Astrocyte (in vitro differentiated cells and primary cell): ENCODE results near the gene SDK1. TPM values are rescaled to one million over a fixed set of nuclear protein-coding genes. Genes with fewer than 3 reads are reported as not detected.
A peak's percentile ranks its signal among the peaks of the same experiment; 100 is the strongest.

Experiments
- DNase-seq: peaks from one replicate; pipeline ENCODE4 v3.0.0-alpha.2; 2010; ENCODE audit warnings: low read depth
- FAIRE-seq: peaks from 2 replicates; lab custom pipeline; 2011; peaks lifted over from hg19 to GRCh38; lab: Jason Lieb, UNC
- H2AFZ ChIP-seq: 2 replicates; pipeline ENCODE4 v1.6.0; 2012; ENCODE audit warnings: low read depth, low read length, inconsistent platforms
- H3K27ac ChIP-seq: 2 replicates; pipeline ENCODE4 v1.5.1; 2011; ENCODE audit warnings: low read depth, low read length, inconsistent platforms
- H3K27me3 ChIP-seq: 2 replicates; pipeline ENCODE4 v1.6.0; 2011; ENCODE audit warnings: low read length, inconsistent platforms; ENCODE audit not compliant: insufficient read depth
- H3K36me3 ChIP-seq: 2 replicates; pipeline ENCODE4 v1.5.1; 2011; ENCODE audit warnings: low read length, inconsistent platforms; ENCODE audit not compliant: insufficient read depth
- H3K4me1 ChIP-seq: 2 replicates; pipeline ENCODE4 v1.5.1; 2011; ENCODE audit warnings: low read length, inconsistent platforms; ENCODE audit not compliant: insufficient read depth
- H3K4me2 ChIP-seq: 2 replicates; pipeline ENCODE4 v1.6.0; 2012; ENCODE audit warnings: low read length, inconsistent platforms
- H3K4me3 ChIP-seq: 2 replicates; pipeline ENCODE4 v1.5.1; 2011; ENCODE audit warnings: low read depth, mild to moderate bottlenecking, low read length, inconsistent platforms; ENCODE audit not compliant: insufficient read depth
- H3K79me2 ChIP-seq: 2 replicates; pipeline ENCODE4 v1.6.0; 2012; ENCODE audit warnings: mild to moderate bottlenecking, low read length, inconsistent platforms; ENCODE audit not compliant: insufficient read depth
- H3K9ac ChIP-seq: 2 replicates; pipeline ENCODE4 v1.6.0; 2012; ENCODE audit warnings: mild to moderate bottlenecking, low read length, inconsistent platforms
- H3K9me3 ChIP-seq: 2 replicates; pipeline ENCODE4 v1.5.1; 2012; ENCODE audit warnings: low read depth, mild to moderate bottlenecking, low read length, inconsistent platforms; ENCODE audit not compliant: insufficient read depth
- H4K20me1 ChIP-seq: 2 replicates; pipeline ENCODE4 v1.6.0; 2012; ENCODE audit warnings: low read length, inconsistent platforms; ENCODE audit not compliant: insufficient read depth
- H3K27ac Mint-ChIP-seq: one replicate; pipeline ENCODE4 v1.8.0; 2021; ENCODE audit warnings: mild to moderate bottlenecking, mixed read lengths; ENCODE audit not compliant: unreplicated experiment
- H3K27me3 Mint-ChIP-seq: one replicate; pipeline ENCODE4 v1.8.0; 2021; ENCODE audit warnings: low read depth, mixed read lengths; ENCODE audit not compliant: unreplicated experiment
- H3K36me3 Mint-ChIP-seq: one replicate; pipeline ENCODE4 v1.8.0; 2021; ENCODE audit warnings: low read depth, mixed read lengths; ENCODE audit not compliant: unreplicated experiment
- H3K4me1 Mint-ChIP-seq: one replicate; pipeline ENCODE4 v1.8.0; 2021; ENCODE audit warnings: low read depth, mixed read lengths; ENCODE audit not compliant: unreplicated experiment
- H3K4me3 Mint-ChIP-seq: one replicate; pipeline ENCODE4 v1.8.0; 2021; ENCODE audit warnings: mild to moderate bottlenecking, moderate library complexity, mixed read lengths; ENCODE audit not compliant: unreplicated experiment
- H3K9me3 Mint-ChIP-seq: one replicate; pipeline ENCODE4 v1.8.0; 2021; ENCODE audit warnings: mild to moderate bottlenecking, mixed read lengths; ENCODE audit not compliant: unreplicated experiment
- CTCF ChIP-seq: IDR thresholded peaks from 2 replicates; pipeline ENCODE4 v1.5.1; 2011; ENCODE audit warnings: low read depth, mild to moderate bottlenecking, inconsistent platforms, low read length, moderate library complexity; ENCODE audit not compliant: insufficient read depth
- EZH2 ChIP-seq: IDR thresholded peaks from 2 replicates; pipeline ENCODE4 v1.6.1; 2012; ENCODE audit warnings: mild to moderate bottlenecking, low read length, inconsistent platforms; ENCODE audit not compliant: insufficient read depth
- total RNA-seq: library from RNA; stranded (reverse); gene quantifications from 2 replicates; pipeline ENCODE4 v1.2.1, GENCODE V29; 2021

Gene SDK1
- total RNA-seq, 1 donor from 2014 or later = 4.2 TPM

- H3K36me3 ChIP-seq = no peaks in the 10 kb centered on the region
- DNase-seq (peak; percentile 18), FAIRE-seq (no peak)
- no peaks in the 10 kb centered on the region for H4K20me1 ChIP-seq
- Mint-ChIP-seq H3K9me3 (peaks cover 18% of the 10 kb centered on the region), H3K4me1 (peaks cover 4% of the 10 kb centered on the region), H3K27ac (peak overlapping the region; percentile 55), H3K4me3 (no peak overlapping the region), H3K36me3 (peaks cover 3% of the 10 kb centered on the region), H3K27me3 (peaks cover 28% of the 10 kb centered on the region)
- H3K4me1 ChIP-seq = peaks cover 3% of the 10 kb centered on the region
- H3K9ac ChIP-seq = no peak overlapping the region
- no peak overlapping the region for H3K4me2 ChIP-seq
- no peaks in the 10 kb centered on the region for H3K27me3 ChIP-seq
- peaks cover 2% of the 10 kb centered on the region for H3K9me3 ChIP-seq
- no peak overlapping the region for H2AFZ ChIP-seq
- no peak for TF ChIP-seq EZH2
- TF ChIP-seq CTCF = no peak
- no peak overlapping the region for H3K27ac ChIP-seq
- no peaks in the 10 kb centered on the region for H3K79me2 ChIP-seq
- no peak overlapping the region for H3K4me3 ChIP-seq
Measured at GRCh38 chr7:4123823-4124222, 822.8 kb downstream of the SDK1 start.

GRCh38 chr7:4124556-4125477 lies 823.8 kb downstream of the SDK1 start:
- H3K4me1 ChIP-seq = peaks cover 3% of the 10 kb centered on the region
- no peak overlapping the region for H3K4me3 ChIP-seq
- Mint-ChIP-seq H3K36me3 (peaks cover 3% of the 10 kb centered on the region), H3K9me3 (peaks cover 14% of the 10 kb centered on the region), H3K4me3 (no peak overlapping the region), H3K4me1 (peaks cover 4% of the 10 kb centered on the region), H3K27me3 (peaks cover 34% of the 10 kb centered on the region), H3K27ac (no peak overlapping the region)
- peaks cover 2% of the 10 kb centered on the region for H3K9me3 ChIP-seq
- no peaks in the 10 kb centered on the region for H4K20me1 ChIP-seq
- no peaks in the 10 kb centered on the region for H3K27me3 ChIP-seq
- no peak for TF ChIP-seq CTCF
- TF ChIP-seq EZH2 = no peak
- no peak overlapping the region for H3K27ac ChIP-seq
- H3K4me2 ChIP-seq = no peak overlapping the region
- FAIRE-seq (no peak), DNase-seq (no peak)
- H3K79me2 ChIP-seq = no peaks in the 10 kb centered on the region
- H3K36me3 ChIP-seq = no peaks in the 10 kb centered on the region
- no peak overlapping the region for H3K9ac ChIP-seq
- H2AFZ ChIP-seq = no peak overlapping the region
